Tibial nerve (tissue), 4 donors: ENCODE results near the gene ADGRB3. TPM values are rescaled to one million over a fixed set of nuclear protein-coding genes. Genes with fewer than 3 reads are reported as not detected.

Source experiments
- DNase-seq, 2 donors: peaks; one replicate each; pipeline ENCODE4 v3.0.0-alpha.2; 2019; ENCODE audit warnings: low spot score in 2 of 2
- H3K27ac ChIP-seq, 4 donors: fragments of 200-600 bp; sonication (generic) in 3 of 4; one replicate each; pipeline ENCODE4 v1.5.1; 2017 to 2019; ENCODE audit warnings: mild to moderate bottlenecking in 1 of 4
- H3K27me3 ChIP-seq, 2 donors: fragments of 200-600 bp; sonication (generic) in 1 of 2; one replicate each; pipeline versions ENCODE4 v1.5.1 to v1.6.0; 2017 to 2019
- H3K36me3 ChIP-seq, 3 donors: fragments of 200-600 bp; sonication (generic); one replicate each; pipeline ENCODE4 v1.5.1; 2018 to 2019
- H3K4me1 ChIP-seq, 4 donors: fragments of 200-600 bp; sonication (generic) in 3 of 4; one replicate each; pipeline ENCODE4 v1.5.1; 2017 to 2019
- H3K4me3 ChIP-seq, 4 donors: fragments of 200-600 bp; sonication (generic) in 3 of 4; one replicate each; pipeline ENCODE4 v1.5.1; 2017 to 2019; ENCODE audit warnings: mild to moderate bottlenecking in 1 of 4, moderate library complexity in 1 of 4
- H3K9me3 ChIP-seq, 4 donors: fragments of 200-600 bp; sonication (generic) in 3 of 4; one replicate each; pipeline ENCODE4 v1.5.1; 2017 to 2019
- CTCF ChIP-seq, 5 experiments: fragments of 200-600 bp in 3 of 5; fragments of 450-650 bp in 2 of 5; sonication (generic) in 3 of 5; IDR thresholded peaks; one replicate each; pipeline ENCODE4 v1.5.1; 2016 to 2019; ENCODE audit warnings: antibody characterized with exemption in 5 of 5, mild to moderate bottlenecking in 3 of 5, moderate library complexity in 2 of 5
- EP300 ChIP-seq, 2 donors: sonication (generic); formaldehyde crosslinking; IDR thresholded peaks; one replicate each; pipeline ENCODE4 v1.6.1; 2017; ENCODE audit warnings: antibody characterized with exemption in 2 of 2, mild to moderate bottlenecking in 1 of 2
- POLR2A ChIP-seq, 2 donors: fragments of 450-650 bp; IDR thresholded peaks; one replicate each; pipeline ENCODE4 v1.6.1; 2017; ENCODE audit warnings: antibody characterized with exemption in 2 of 2, mild to moderate bottlenecking in 2 of 2, moderate library complexity in 2 of 2
- WGBS, 2 donors: methylation state at CpG; one replicate each; pipeline ENCODE4 v1.1.5; 2018; 5-methylcytosine and 5-hydroxymethylcytosine counted together
- total RNA-seq, 4 donors: library from RNA; depleted of rRNA; stranded (reverse); fragments of >200 nt; gene quantifications; one replicate each; pipeline ENCODE4 v1.1.0, GENCODE V29; 2016

The ADGRB3 gene
- total RNA-seq, 4 donors from 2014 or later: 9.0 to 17.9 (median 11.4) TPM

- Histone ChIP-seq H3K36me3 (no peaks in the 10 kb centered on the region), H3K4me1 (no peaks in the 10 kb centered on the region), H3K4me3 (no peak overlapping the region), H3K9me3 (no peaks in the 10 kb centered on the region), H3K27ac (no peak overlapping the region), H3K27me3 (no peaks in the 10 kb centered on the region)
- no peak for DNase-seq
- TF ChIP-seq POLR2A (IDR thresholded peaks at IDR 0.05): no peak
- no peak for TF ChIP-seq EP300 (IDR thresholded peaks at IDR 0.05)
- no peak for TF ChIP-seq CTCF (IDR thresholded peaks at IDR 0.05)
- WGBS, 2 donors: 93 to 97% methylated on average over 2 of the region's 2 CpGs
Measured at GRCh38 chr6:68719761-68720160, 84.7 kb downstream of the ADGRB3 start.

GRCh38 chr6:68722891-68723527, 87.9 kb downstream of the ADGRB3 start:
- Histone ChIP-seq H3K27ac (no peak overlapping the region), H3K4me1 (peaks cover 0 to 14% (median 0%) of the 10 kb centered on the region in 4 donors), H3K36me3 (no peaks in the 10 kb centered on the region), H3K4me3 (no peak overlapping the region), H3K27me3 (no peaks in the 10 kb centered on the region), H3K9me3 (no peaks in the 10 kb centered on the region)
- DNase-seq: no peak
- TF ChIP-seq POLR2A (IDR thresholded peaks at IDR 0.05): no peak
- no peak for TF ChIP-seq CTCF (IDR thresholded peaks at IDR 0.05)
- TF ChIP-seq EP300 (IDR thresholded peaks at IDR 0.05): no peak
- 90 to 93% methylated on average over 2 of the region's 2 CpGs for WGBS, 2 donors

- Histone ChIP-seq H3K27me3 (no peaks in the 10 kb centered on the region), H3K27ac (no peak overlapping the region), H3K36me3 (no peaks in the 10 kb centered on the region), H3K4me3 (no peak overlapping the region), H3K4me1 (peaks cover 0 to 21% (median 4%) of the 10 kb centered on the region in 4 donors), H3K9me3 (no peaks in the 10 kb centered on the region)
- no peak for DNase-seq
- TF ChIP-seq POLR2A (IDR thresholded peaks at IDR 0.05): no peak
- TF ChIP-seq EP300 (IDR thresholded peaks at IDR 0.05): no peak
- TF ChIP-seq CTCF (IDR thresholded peaks at IDR 0.05): no peak
- WGBS, 2 donors: 44 to 45% methylated on average over 2 of the region's 2 CpGs
Measured at GRCh38 chr6:68724060-68724459, 89.0 kb downstream of the ADGRB3 start.

- Histone ChIP-seq H3K4me1 (peaks cover 0 to 24% (median 4%) of the 10 kb centered on the region in 4 donors), H3K4me3 (no peak overlapping the region), H3K36me3 (no peaks in the 10 kb centered on the region), H3K27ac (no peak overlapping the region), H3K27me3 (no peaks in the 10 kb centered on the region), H3K9me3 (no peaks in the 10 kb centered on the region)
- no peak for TF ChIP-seq POLR2A (IDR thresholded peaks at IDR 0.05)
- TF ChIP-seq EP300 (IDR thresholded peaks at IDR 0.05): no peak
- TF ChIP-seq CTCF (IDR thresholded peaks at IDR 0.05): no peak
- no peak for DNase-seq
Measured at GRCh38 chr6:68726337-68726736, 91.3 kb downstream of the ADGRB3 start.

GRCh38 chr6:68726992-68727391, 91.9 kb downstream of the ADGRB3 start:
- no peaks in the 10 kb centered on the region for H3K9me3 ChIP-seq
- no peak for DNase-seq
- H3K4me3 ChIP-seq: no peak overlapping the region
- TF ChIP-seq EP300 (IDR thresholded peaks at IDR 0.05): no peak
- no peak for TF ChIP-seq CTCF (IDR thresholded peaks at IDR 0.05)
- TF ChIP-seq POLR2A (IDR thresholded peaks at IDR 0.05): no peak
- H3K27ac ChIP-seq: no peak overlapping the region
- H3K27me3 ChIP-seq: no peaks in the 10 kb centered on the region
- H3K36me3 ChIP-seq: no peaks in the 10 kb centered on the region
- WGBS, 2 donors: 73 to 79% methylated on average over 1 of the region's 1 CpG
- peaks cover 0 to 24% (median 4%) of the 10 kb centered on the region in 4 donors for H3K4me1 ChIP-seq
